ENCODE data around the gene PAWR. TPM values are rescaled to one million over a fixed set of nuclear protein-coding genes. Genes with fewer than 3 reads are reported as not detected.

Gene PAWR
- total and polyA plus RNA-seq, 2 experiments from 2014 or later, result 149 to 180 TPM

DNA sequence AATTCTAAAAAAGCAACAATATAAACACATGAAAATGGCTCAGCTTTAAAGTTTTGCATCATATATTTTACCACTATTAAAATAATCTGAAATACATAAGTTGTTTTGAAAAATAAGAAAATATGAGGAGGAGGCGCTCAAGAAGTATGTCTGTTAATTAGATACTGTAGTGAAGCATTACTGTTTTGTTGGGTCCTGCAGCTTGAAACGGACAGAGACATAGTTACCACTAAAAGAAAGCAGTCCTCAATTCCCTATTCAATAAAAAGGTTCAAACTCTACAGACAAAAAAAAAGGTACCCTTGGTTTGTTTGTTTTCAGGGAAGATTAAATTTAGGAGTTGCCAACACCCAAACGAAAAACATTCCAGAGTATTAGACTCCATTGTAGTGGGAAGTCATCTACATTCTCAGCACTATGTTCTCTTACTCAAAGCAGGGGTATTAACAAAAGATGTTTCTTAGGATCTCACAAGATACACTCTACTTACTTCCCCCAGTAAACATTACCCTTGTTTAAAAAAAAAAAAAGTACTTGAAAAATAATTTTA, 3.0 kb downstream of the PAWR start:
- no peaks in the 10 kb centered on the region for H3K9me3 Mint-ChIP-seq
- H3K36me3 Mint-ChIP-seq (ENCODE audit: low read depth), result peaks cover 30% of the 10 kb centered on the region
- Histone ChIP-seq H3K4me2 (peak overlapping the region; percentile 83), H4K20me1 (replicated peaks; ENCODE audit: insufficient read depth) (peaks cover 51% of the 10 kb centered on the region), H3F3A (replicated peaks; ENCODE audit: low read depth) (peaks cover 4% of the 10 kb centered on the region; the same call in 1 of the 2 replicates), H2AFZ (no peak overlapping the region), H3K79me2 (replicated peaks; ENCODE audit: insufficient read depth) (peaks cover 75% of the 10 kb centered on the region), H3K9me2 (ENCODE audit: insufficient read depth) (no peaks in the 10 kb centered on the region), H3K36me3 (ENCODE audit: insufficient read depth) (no peaks in the 10 kb centered on the region; the same call in 1 of the 2 replicates), H3K4me1 (ENCODE audit: insufficient read depth) (peaks cover 40% of the 10 kb centered on the region), H3K4me3 (peak overlapping the region; percentile 65), H3K27me3 (ENCODE audit: insufficient read depth) (no peaks in the 10 kb centered on the region), H3K27ac (ENCODE audit: low read depth) (peak overlapping the region; percentile 2; the same call in 1 of the 2 replicates)
- peak overlapping the region; percentile 80 for H3K27ac Mint-ChIP-seq
- ATAC-seq, result no peak
- DNase-seq (ENCODE audit: low spot score), result no peak
- H3K27me3 Mint-ChIP-seq (ENCODE audit: insufficient read depth, low read depth, poor library complexity), result peaks cover 8% of the 10 kb centered on the region
- H3K4me3 Mint-ChIP-seq, result peak overlapping the region; percentile 94
- TF ChIP-seq ZNF114 (CRISPR knock-in tag; IDR thresholded peaks at IDR 0.05) (no peak), POLR2AphosphoS5 (IDR thresholded peaks at IDR 0.05; ENCODE audit: low read depth) (no peak), CREB1 (CRISPR knock-in tag; IDR thresholded peaks at IDR 0.05; ENCODE audit: low read depth) (no peak)
- TF ChIP-seq, protein P1, sequence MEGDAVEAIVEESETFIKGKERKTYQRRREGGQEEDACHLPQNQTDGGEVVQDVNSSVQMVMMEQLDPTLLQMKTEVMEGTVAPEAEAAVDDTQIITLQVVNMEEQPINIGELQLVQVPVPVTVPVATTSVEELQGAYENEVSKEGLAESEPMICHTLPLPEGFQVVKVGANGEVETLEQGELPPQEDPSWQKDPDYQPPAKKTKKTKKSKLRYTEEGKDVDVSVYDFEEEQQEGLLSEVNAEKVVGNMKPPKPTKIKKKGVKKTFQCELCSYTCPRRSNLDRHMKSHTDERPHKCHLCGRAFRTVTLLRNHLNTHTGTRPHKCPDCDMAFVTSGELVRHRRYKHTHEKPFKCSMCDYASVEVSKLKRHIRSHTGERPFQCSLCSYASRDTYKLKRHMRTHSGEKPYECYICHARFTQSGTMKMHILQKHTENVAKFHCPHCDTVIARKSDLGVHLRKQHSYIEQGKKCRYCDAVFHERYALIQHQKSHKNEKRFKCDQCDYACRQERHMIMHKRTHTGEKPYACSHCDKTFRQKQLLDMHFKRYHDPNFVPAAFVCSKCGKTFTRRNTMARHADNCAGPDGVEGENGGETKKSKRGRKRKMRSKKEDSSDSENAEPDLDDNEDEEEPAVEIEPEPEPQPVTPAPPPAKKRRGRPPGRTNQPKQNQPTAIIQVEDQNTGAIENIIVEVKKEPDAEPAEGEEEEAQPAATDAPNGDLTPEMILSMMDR (conservative IDR thresholded peaks at IDR 0.05; ENCODE audit: low read depth in 2 of 2), result no peak
- peaks cover 34% of the 10 kb centered on the region for H3K4me1 Mint-ChIP-seq

DNA sequence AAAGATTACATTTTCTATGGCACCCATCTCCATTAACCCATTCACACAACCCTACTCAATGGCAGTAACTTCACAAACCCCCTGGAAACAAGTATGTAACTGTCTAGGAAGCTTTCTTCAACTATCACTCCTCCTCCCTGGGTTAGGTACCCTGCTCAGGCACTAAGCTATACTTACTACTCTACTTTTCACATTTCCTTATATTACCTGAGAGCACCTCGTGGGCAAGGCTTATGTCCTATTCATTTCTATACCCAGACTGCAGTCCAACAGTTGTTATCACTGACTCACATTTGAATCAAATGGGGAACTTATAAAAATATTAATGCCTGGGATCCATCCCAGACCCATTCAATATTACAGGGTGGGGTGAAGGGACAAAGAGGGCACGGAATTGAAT, 4.6 kb downstream of the PAWR start:
- Mint-ChIP-seq H3K27ac (no peak overlapping the region), H3K4me1 (peaks cover 38% of the 10 kb centered on the region), H3K4me3 (peak overlapping the region; percentile 94), H3K36me3 (ENCODE audit: low read depth) (peaks cover 30% of the 10 kb centered on the region), H3K27me3 (ENCODE audit: insufficient read depth, low read depth, poor library complexity) (peaks cover 8% of the 10 kb centered on the region), H3K9me3 (no peaks in the 10 kb centered on the region)
- H3K9me2 ChIP-seq (ENCODE audit: insufficient read depth), result no peaks in the 10 kb centered on the region
- H3F3A ChIP-seq (replicated peaks; ENCODE audit: low read depth), result no peaks in the 10 kb centered on the region
- no peak overlapping the region for H2AFZ ChIP-seq
- peak overlapping the region; percentile 65 for H3K4me3 ChIP-seq
- ATAC-seq (no peak), DNase-seq (ENCODE audit: low spot score) (no peak)
- H3K79me2 ChIP-seq (replicated peaks; ENCODE audit: insufficient read depth), result peaks cover 90% of the 10 kb centered on the region
- peaks cover 64% of the 10 kb centered on the region for H4K20me1 ChIP-seq (replicated peaks; ENCODE audit: insufficient read depth)
- peak overlapping the region; percentile 83 for H3K4me2 ChIP-seq
- peaks cover 51% of the 10 kb centered on the region for H3K4me1 ChIP-seq (ENCODE audit: insufficient read depth)
- H3K36me3 ChIP-seq (ENCODE audit: insufficient read depth), result no peaks in the 10 kb centered on the region; the same call in 1 of the 2 replicates
- no peaks in the 10 kb centered on the region for H3K27me3 ChIP-seq (ENCODE audit: insufficient read depth)
- no peak overlapping the region for H3K27ac ChIP-seq (ENCODE audit: low read depth)
- no peak for TF ChIP-seq EZH2phosphoT487 (IDR thresholded peaks at IDR 0.05; ENCODE audit: unreplicated experiment)
- TF ChIP-seq, protein P2, sequence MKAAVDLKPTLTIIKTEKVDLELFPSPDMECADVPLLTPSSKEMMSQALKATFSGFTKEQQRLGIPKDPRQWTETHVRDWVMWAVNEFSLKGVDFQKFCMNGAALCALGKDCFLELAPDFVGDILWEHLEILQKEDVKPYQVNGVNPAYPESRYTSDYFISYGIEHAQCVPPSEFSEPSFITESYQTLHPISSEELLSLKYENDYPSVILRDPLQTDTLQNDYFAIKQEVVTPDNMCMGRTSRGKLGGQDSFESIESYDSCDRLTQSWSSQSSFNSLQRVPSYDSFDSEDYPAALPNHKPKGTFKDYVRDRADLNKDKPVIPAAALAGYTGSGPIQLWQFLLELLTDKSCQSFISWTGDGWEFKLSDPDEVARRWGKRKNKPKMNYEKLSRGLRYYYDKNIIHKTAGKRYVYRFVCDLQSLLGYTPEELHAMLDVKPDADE (IDR thresholded peaks at IDR 0.05), result no peak
- no peak for TF ChIP-seq CREB1 (CRISPR knock-in tag; IDR thresholded peaks at IDR 0.05; ENCODE audit: low read depth)
- no peak for TF ChIP-seq ZNF331 (CRISPR knock-in tag; IDR thresholded peaks at IDR 0.05; ENCODE audit: low read depth)
- TF ChIP-seq, protein P3, sequence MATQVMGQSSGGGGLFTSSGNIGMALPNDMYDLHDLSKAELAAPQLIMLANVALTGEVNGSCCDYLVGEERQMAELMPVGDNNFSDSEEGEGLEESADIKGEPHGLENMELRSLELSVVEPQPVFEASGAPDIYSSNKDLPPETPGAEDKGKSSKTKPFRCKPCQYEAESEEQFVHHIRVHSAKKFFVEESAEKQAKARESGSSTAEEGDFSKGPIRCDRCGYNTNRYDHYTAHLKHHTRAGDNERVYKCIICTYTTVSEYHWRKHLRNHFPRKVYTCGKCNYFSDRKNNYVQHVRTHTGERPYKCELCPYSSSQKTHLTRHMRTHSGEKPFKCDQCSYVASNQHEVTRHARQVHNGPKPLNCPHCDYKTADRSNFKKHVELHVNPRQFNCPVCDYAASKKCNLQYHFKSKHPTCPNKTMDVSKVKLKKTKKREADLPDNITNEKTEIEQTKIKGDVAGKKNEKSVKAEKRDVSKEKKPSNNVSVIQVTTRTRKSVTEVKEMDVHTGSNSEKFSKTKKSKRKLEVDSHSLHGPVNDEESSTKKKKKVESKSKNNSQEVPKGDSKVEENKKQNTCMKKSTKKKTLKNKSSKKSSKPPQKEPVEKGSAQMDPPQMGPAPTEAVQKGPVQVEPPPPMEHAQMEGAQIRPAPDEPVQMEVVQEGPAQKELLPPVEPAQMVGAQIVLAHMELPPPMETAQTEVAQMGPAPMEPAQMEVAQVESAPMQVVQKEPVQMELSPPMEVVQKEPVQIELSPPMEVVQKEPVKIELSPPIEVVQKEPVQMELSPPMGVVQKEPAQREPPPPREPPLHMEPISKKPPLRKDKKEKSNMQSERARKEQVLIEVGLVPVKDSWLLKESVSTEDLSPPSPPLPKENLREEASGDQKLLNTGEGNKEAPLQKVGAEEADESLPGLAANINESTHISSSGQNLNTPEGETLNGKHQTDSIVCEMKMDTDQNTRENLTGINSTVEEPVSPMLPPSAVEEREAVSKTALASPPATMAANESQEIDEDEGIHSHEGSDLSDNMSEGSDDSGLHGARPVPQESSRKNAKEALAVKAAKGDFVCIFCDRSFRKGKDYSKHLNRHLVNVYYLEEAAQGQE (IDR thresholded peaks at IDR 0.05; ENCODE audit: unreplicated experiment), result no peak
- no peak for TF ChIP-seq POLR2AphosphoS5 (IDR thresholded peaks at IDR 0.05; ENCODE audit: low read depth)
- TF ChIP-seq STAT1 (IDR thresholded peaks at IDR 0.05; ENCODE audit: unreplicated experiment), result no peak
- TF ChIP-seq NANOG (IDR thresholded peaks at IDR 0.05; ENCODE audit: borderline replicate concordance), result no peak
- TF ChIP-seq JUNB (IDR thresholded peaks at IDR 0.05; ENCODE audit: unreplicated experiment), result no peak
- TF ChIP-seq, protein P1 (conservative IDR thresholded peaks at IDR 0.05; ENCODE audit: low read depth in 2 of 2), result no peak
- no peak for TF ChIP-seq ZNF114 (CRISPR knock-in tag; IDR thresholded peaks at IDR 0.05)
- TF ChIP-seq EZH2 (IDR thresholded peaks at IDR 0.05; ENCODE audit: low read depth, unreplicated experiment), result no peak
